HL-60/S4 treated with phorbol 12-myristate 13-acetate at 8.2 ng/mL for 4 days and 3 days (cell line): Measurements from ENCODE around the gene NTM.
"Not testable (repeated sequence)": the region's sequence is repeated elsewhere in the genome, so short reads cannot be mapped to it uniquely, and the experiment has no call there.

Experiments used
- in situ Hi-C: fragments of 300-500 bp; cut with MboI; formaldehyde crosslinking; loops from 2 replicates; pipeline ENCODE4 v1.15.0; 2022; ENCODE audit warnings: low sequenced_read_pairs

The NTM gene

DNA sequence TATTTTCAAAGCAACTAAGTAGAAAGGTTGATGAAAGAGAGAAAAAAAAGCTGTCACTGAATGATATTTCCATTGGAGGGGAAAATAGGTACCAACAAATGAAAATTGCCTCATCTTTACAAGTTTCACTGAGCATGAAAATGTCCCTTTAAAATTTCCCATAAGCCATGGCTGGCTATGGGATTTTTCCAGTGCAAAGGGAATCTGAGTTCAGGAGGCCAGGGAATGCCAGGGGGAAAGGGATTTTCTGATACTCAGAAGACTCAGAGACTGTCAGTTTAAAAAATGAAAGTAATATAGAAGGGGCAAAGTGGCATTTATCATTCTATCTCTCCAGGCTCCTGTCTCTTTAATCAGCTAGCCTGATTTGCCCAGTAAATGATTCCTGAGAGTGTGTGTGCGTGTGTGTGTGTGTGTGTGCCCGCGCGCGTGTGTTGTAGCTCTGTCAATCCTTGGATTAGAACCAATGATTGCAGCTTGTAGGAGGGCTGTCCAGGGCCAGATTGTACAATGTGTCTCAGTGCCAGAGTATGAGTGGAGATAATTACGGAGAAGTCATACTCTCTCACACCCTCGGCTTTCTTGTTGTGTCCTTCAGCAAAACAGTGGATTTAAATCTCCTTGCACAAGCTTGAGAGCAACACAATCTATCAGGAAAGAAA is at the start of gene NTM:
Gene NTM, plus strand, starts transcription at position 526 of the 662 bp plus-strand sequence.
- in situ Hi-C loops: no loop called here

- in situ Hi-C loops: no loop called here
Measured at GRCh38 chr11:131324921-131325570, 45.4 kb upstream of the NTM start.

GRCh38 chr11:131326829-131327228 is 43.6 kb upstream of the NTM start:
- in situ Hi-C loops: no loop called here

DNA sequence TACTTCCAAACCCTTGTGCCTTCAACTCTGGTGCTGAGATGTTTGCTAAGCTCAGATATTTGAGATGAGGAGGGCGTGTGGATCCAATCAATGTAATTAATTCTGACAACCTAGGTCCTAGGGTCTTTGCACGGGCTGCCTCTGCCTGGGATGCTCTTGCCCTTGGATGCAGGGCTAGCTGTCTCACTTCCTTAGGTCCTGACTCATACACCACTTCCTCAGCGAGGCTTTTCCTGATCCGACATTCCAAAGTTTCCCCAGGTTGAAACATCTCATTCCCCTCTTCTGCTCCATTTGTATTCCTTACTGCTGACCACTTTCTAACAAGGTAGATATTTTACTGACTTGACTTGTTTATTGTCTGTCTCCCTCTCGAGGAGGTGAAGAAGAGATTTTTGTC is 43.0 kb upstream of the NTM start:
- in situ Hi-C loops: no loop called here

GRCh38 chr11:131328843-131329242 is 41.6 kb upstream of the NTM start:
- in situ Hi-C loops: no loop called here

- in situ Hi-C loops: no loop called here
Measured at GRCh38 chr11:131331010-131331409, 39.4 kb upstream of the NTM start.

DNA sequence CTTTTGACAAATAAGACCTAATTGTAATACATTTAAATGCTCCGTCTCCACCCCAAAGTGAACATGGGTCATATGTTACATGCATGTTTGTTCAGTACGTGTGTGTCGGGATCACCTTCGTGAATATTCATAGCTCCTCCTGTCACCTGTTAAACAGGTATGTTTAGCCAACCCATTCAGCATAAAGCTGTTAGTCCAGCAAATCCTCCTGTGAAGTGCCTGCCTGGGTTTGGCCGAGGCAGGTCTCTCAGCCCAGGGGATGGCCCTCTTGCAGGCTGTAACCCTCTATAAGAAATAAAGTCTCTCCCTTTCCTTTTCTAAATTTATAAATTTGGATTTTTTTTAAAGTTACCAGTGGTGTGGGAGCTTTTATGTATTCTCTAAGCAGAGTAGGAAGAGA is 38.9 kb upstream of the NTM start:
- in situ Hi-C loops: no loop called here

DNA sequence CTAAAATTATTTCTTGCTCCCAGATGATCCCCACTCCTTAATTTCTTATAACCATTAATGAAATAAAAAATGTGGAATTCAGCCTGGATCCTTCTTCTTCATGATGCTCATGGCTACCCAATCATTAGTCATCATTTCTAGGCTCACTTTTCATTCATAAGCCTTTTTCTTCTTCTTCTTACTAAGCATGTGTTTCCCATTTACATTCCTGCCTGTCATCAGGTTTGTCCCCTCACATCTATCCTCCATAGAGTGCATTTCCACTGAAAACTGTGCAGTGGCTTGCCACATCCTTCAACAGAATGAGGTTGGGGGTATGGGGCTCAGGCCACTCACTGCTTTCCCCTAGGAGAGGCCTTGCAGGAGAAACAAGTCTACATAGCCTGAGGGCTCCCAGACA is 35.8 kb upstream of the NTM start:
- in situ Hi-C loops: no loop called here

- in situ Hi-C loops: not testable (repeated sequence)
Measured at GRCh38 chr11:131341900-131342299, 28.5 kb upstream of the NTM start.

GRCh38 chr11:131342442-131342841 is 28.0 kb upstream of the NTM start:
- in situ Hi-C loops: not testable (repeated sequence)

DNA sequence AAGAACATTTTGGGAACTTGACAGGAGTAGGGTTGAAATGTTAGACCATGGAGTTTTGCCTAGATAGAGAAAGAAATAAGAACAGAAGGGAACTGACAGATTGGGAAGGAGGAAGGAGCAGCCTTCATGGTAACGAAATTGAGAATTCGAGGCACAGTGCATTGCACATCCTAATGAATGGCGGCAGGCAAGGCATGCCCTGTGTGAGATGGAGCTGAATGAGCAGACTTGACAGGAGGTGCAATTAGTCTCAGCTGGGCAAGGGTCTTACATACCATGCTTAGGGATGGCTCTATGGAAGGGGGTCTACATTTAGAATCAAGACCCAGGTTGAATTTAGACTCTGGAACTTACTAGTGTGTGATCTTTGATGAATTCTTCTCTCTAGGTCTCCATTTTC is 25.0 kb upstream of the NTM start:
- in situ Hi-C loops: no loop called here

- in situ Hi-C loops: no loop called here
Measured at GRCh38 chr11:131349368-131350086, 20.9 kb upstream of the NTM start.

- in situ Hi-C loops: no loop called here
Measured at GRCh38 chr11:131350872-131351271, 19.5 kb upstream of the NTM start.

DNA sequence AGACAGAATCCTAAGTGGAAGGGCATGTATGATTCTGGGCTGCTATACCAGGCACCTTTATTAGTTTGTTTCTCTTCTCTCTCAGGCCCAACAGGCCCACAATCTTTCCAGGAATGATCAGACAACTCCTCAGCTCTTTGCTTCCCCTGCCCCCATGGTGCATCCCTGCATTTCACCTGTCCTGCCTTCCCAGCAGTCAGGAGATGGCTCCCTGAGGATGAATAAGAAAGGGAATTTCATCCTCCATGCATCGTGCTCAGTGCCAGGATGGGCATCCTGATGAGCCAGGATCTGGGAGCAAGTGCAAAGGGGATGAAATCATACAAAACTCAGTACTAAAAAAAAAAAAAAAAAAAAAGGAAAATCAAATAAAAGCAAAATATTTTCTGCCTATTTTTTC is 18.6 kb upstream of the NTM start:
- in situ Hi-C loops: no loop called here

- in situ Hi-C loops: no loop called here
Measured at GRCh38 chr11:131353766-131354165, 16.6 kb upstream of the NTM start.

DNA sequence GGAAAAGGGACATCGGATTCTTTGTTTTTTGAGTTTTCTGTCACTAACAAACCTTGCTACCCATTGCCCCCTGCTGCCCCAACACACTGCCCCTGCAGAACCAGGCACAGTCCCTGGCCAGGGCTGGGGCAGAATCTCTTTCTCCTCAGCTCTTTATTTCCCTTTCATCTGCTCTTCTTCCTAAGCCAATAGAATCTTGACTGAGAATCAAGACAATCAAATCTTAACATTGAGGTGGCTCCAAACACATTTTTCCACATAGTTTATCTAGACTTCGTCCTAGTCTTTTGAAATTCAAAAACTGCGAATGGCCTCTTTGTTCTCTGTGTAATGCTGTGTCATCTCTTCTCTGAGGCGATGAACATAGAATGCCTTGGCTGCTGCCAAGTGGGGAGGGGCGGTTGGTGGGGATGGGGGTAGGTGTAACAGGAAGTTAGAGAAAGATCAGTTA is 16.1 kb upstream of the NTM start:
- in situ Hi-C loops: no loop called here

DNA sequence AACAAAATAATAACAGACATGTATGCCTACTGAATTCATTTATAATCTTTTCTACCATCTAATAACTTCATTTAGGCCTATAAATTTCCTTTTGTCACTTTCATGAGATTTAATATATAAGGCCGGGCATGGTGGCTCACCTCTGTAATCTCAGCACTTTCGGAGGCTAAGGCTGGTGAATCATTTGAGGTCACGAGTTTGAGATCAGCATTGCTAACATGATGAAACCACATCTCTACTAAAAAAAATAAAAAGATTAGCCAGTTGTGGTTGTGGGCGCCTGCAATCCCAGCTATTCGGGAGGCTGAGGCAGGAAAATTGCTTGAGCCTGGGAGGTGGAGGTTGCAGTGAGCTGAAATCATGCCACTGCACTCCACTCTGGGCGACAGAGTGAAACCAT is 14.2 kb upstream of the NTM start:
- in situ Hi-C loops: no loop called here

- in situ Hi-C loops: no loop called here
Measured at GRCh38 chr11:131365329-131365930, 5.0 kb upstream of the NTM start.

GRCh38 chr11:131370901-131371790 is 731 bp downstream of the NTM start:
- in situ Hi-C loops: no loop called here

DNA sequence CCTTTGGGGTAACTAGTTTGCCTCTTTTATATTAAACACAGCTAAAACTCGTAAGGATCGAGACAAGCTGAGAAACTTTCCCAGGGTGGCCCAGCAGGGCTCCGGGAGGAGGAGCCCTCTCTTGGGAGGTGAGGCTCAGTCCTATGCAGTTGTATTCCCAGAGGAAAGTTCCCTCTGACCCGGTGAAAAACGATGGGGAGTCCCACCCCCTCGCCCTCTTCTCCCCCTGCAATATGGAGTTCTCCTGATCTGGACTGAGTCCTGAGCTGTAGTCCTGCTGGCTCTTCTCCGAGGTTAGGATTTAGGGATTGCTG is 1.3 kb downstream of the NTM start:
- in situ Hi-C loops: no loop called here
